ENCODE results near the gene SIPA1L2. TPM values are rescaled to one million over a fixed set of nuclear protein-coding genes. Genes with fewer than 3 reads are reported as not detected.

The SIPA1L2 gene
- total RNA-seq, 1 experiment from 2014 or later, result 12.5 TPM

- no peak overlapping the region for H2AFZ ChIP-seq (ENCODE audit: low read depth, low read length, poor library complexity, severe bottlenecking)
- H3K9me2 ChIP-seq (ENCODE audit: insufficient read depth), result no peaks in the 10 kb centered on the region
- H3K9me3 ChIP-seq (ENCODE audit: control insufficient read depth in 1 of 2, insufficient read depth in 1 of 2, low read depth in 1 of 2, low read length in 2 of 2), result no peaks in the 10 kb centered on the region
- intact Hi-C loops (cut with micrococcal nuclease), result loop anchor here (1.0 to 5.0 kb wide), 4 partner anchors 316 to 606 kb away; partner anchors contain the start of gene NTPCR
- no peak overlapping the region for H3K4me3 ChIP-seq (replicated peaks in 1 of 2; ENCODE audit: low read depth in 1 of 2, low read length in 2 of 2)
- no peaks in the 10 kb centered on the region for H3K36me3 ChIP-seq (ENCODE audit: control insufficient read depth in 1 of 2, insufficient read depth in 2 of 2, low read length in 2 of 2)
- no peaks in the 10 kb centered on the region for H3K79me2 ChIP-seq (ENCODE audit: insufficient read depth, low read length)
- no TSS peak for BruUV-seq (replicated peaks)
- no peak overlapping the region for H3K9ac ChIP-seq (ENCODE audit: low read length)
- H3K27me3 ChIP-seq (ENCODE audit: insufficient read depth, low read length), result no peaks in the 10 kb centered on the region
- CTCF ChIA-PET, result interaction anchor here (0.7 kb wide), 1 partner anchor 245 kb away, joined by 3 read pairs; no protein-coding TSS in a partner anchor
- RAD21 ChIA-PET (ENCODE audit: low non-redundant PET in 1 of 2, low total read pairs in 2 of 2, uncharacterized antibody in 2 of 2, unreplicated experiment in 2 of 2), result no interaction called here
- no peak for DNase-seq (ENCODE audit: low read depth, low spot score)
- no peak overlapping the region for H3K27ac ChIP-seq (ENCODE audit: low read depth, low read length)
- TF ChIP-seq EGR1 (IDR thresholded peaks at IDR 0.05; ENCODE audit: low read depth), result no peak
- no peak for TF ChIP-seq YY1 (IDR thresholded peaks at IDR 0.05; ENCODE audit: extremely low read depth, insufficient replicate concordance, low read depth, low read length)
- TF ChIP-seq ATF3 (IDR thresholded peaks at IDR 0.05), result no peak
- no peak for TF ChIP-seq SIN3A (IDR thresholded peaks at IDR 0.05; ENCODE audit: low read depth)
- no peak for TF ChIP-seq EZH2 (IDR thresholded peaks at IDR 0.05)
- no peak for TF ChIP-seq ZNF274 (IDR thresholded peaks at IDR 0.05; ENCODE audit: low read depth, low read length)
- no peak for TF ChIP-seq SP1 (IDR thresholded peaks at IDR 0.05; ENCODE audit: low read depth)
- TF ChIP-seq CEBPB (IDR thresholded peaks at IDR 0.05; ENCODE audit: low read depth), result no peak
- TF ChIP-seq ELF1 (IDR thresholded peaks at IDR 0.05; ENCODE audit: borderline replicate concordance, low read depth), result no peak
- ATAC-seq, result no peak
- POLR2A ChIA-PET, result no interaction called here
- no peaks in the 10 kb centered on the region for H4K20me1 ChIP-seq (ENCODE audit: insufficient read depth)
- H3K4me2 ChIP-seq (ENCODE audit: low read length), result no peak overlapping the region
- H3K4me1 ChIP-seq (ENCODE audit: control insufficient read depth in 1 of 2, insufficient read depth in 2 of 2, low read length in 2 of 2), result peaks cover 4 to 7% of the 10 kb centered on the region in 2 experiments; a peak in 3 of 4 replicates
Measured at GRCh38 chr1:232635279-232635678, 5.3 kb upstream of the SIPA1L2 start.

GRCh38 chr1:232634096-232634495 lies 4.2 kb upstream of the SIPA1L2 start:
- no peaks in the 10 kb centered on the region for H3K79me2 ChIP-seq (ENCODE audit: insufficient read depth, low read length)
- no peaks in the 10 kb centered on the region for H3K36me3 ChIP-seq (ENCODE audit: control insufficient read depth in 1 of 2, insufficient read depth in 2 of 2, low read length in 2 of 2)
- no peak overlapping the region for H3K4me3 ChIP-seq (replicated peaks in 1 of 2; ENCODE audit: low read depth in 1 of 2, low read length in 2 of 2)
- ATAC-seq (no peak), DNase-seq (ENCODE audit: low read depth, low spot score) (no peak)
- TF ChIP-seq CTCF (IDR thresholded peaks at IDR 0.05 in 2 of 3, conservative IDR thresholded peaks at IDR 0.05 in 1 of 3; ENCODE audit: borderline replicate concordance in 1 of 3, insufficient read depth in 1 of 3, low read depth in 2 of 3, low read length in 2 of 3) (no peak), MAX (IDR thresholded peaks at IDR 0.05) (no peak), ATF3 (IDR thresholded peaks at IDR 0.05) (no peak)
- no peaks in the 10 kb centered on the region for H3K9me2 ChIP-seq (ENCODE audit: insufficient read depth)
- intact Hi-C loops (cut with micrococcal nuclease), result loop anchor here (2.0 to 5.0 kb wide), 3 partner anchors 317 to 478 kb away; partner anchors contain the start of gene NTPCR
- no peak overlapping the region for H2AFZ ChIP-seq (ENCODE audit: low read depth, low read length, poor library complexity, severe bottlenecking)
- H3K4me1 ChIP-seq (ENCODE audit: control insufficient read depth in 1 of 2, insufficient read depth in 2 of 2, low read length in 2 of 2), result peaks cover 6 to 12% of the 10 kb centered on the region in 2 experiments; a peak in 3 of 4 replicates
- POLR2A ChIA-PET, result interaction anchor here (0.6 kb wide), 2 partner anchors 300 to 461 kb away, joined by 3 to 5 read pairs; no protein-coding TSS in a partner anchor
- H4K20me1 ChIP-seq (ENCODE audit: insufficient read depth), result no peaks in the 10 kb centered on the region
- no peaks in the 10 kb centered on the region for H3K27me3 ChIP-seq (ENCODE audit: insufficient read depth, low read length)
- no peak overlapping the region for H3K27ac ChIP-seq (ENCODE audit: low read depth, low read length)
- no peaks in the 10 kb centered on the region for H3K9me3 ChIP-seq (ENCODE audit: control insufficient read depth in 1 of 2, insufficient read depth in 1 of 2, low read depth in 1 of 2, low read length in 2 of 2)
- H3K4me2 ChIP-seq (ENCODE audit: low read length), result no peak overlapping the region
- RAD21 ChIA-PET (ENCODE audit: low non-redundant PET in 1 of 2, low total read pairs in 2 of 2, uncharacterized antibody in 2 of 2, unreplicated experiment in 2 of 2), result no interaction called here
- BruUV-seq (replicated peaks), result no TSS peak
- CTCF ChIA-PET, result interaction anchor here (1.1 kb wide), 1 partner anchor 391 kb away, joined by 3 read pairs; no protein-coding TSS in a partner anchor
- H3K9ac ChIP-seq (ENCODE audit: low read length), result no peak overlapping the region

All from HCT116 (cell line).